RPMI8226 (cell line): ENCODE measurements around the gene UBE2R2.
A peak's percentile ranks its signal among the peaks of the same experiment; 100 is the strongest.

Source experiments
- DNase-seq: peaks from one replicate; pipeline ENCODE4 v3.0.0-alpha.2; 2015

Gene UBE2R2

DNA sequence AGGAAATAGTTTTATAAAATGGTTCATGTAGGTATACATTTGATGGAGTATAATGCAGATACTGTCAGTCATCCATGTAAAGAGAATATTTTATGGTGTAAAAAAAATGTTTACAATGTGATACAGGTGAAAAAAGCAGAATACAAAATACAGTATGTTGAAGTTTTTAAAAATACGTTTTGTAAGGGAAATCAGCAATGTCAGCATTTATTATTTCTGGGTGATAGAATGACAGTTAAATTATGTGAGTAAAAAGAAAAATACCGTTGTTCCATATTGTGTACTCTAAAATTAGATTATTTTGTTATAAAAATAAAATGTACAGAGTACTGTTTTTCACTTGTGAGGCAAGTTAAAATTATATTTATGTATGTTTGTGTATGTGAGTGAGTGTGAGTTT, 69.0 kb downstream of the UBE2R2 start:
- no peak for DNase-seq

DNA sequence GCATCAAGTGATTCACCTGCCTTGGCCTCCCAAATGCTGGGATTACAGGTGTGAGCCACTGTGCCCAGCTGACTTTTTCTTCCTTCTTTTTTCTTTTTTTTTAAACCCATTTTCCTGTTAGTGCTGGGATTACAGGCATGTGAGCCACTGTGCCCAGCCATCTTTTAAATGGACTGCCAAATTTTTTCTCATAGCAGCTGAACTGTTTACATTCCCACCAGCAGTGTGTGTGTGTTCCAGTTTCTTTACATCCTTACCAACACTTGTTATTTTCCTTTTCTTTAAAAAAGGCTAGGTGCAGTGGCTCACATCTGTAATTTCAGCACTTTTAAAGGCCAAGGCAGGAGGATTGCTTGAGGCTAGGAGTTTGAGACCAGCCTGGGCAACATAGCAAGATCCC, 76.9 kb downstream of the UBE2R2 start:
- DNase-seq: no peak

DNA sequence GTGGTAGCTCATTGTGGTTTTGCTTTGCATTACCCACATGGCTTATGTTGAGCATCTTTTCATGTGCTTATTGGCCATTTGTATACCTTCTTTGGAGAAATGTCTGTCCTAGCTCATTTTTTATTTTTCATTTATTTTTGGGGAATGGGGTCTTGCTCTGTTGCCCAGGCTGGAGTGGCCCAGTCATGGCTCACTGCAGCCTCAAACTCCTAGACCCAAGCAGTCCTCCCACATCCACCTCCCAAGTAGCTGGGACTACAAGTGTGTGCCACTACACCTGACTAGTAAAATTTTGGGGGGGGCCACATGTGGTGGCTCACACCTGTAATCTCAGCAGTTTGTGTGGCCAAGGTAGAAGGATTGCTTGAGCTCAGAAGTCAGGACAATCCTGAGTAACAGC, 77.4 kb downstream of the UBE2R2 start:
- DNase-seq: no peak

DNA sequence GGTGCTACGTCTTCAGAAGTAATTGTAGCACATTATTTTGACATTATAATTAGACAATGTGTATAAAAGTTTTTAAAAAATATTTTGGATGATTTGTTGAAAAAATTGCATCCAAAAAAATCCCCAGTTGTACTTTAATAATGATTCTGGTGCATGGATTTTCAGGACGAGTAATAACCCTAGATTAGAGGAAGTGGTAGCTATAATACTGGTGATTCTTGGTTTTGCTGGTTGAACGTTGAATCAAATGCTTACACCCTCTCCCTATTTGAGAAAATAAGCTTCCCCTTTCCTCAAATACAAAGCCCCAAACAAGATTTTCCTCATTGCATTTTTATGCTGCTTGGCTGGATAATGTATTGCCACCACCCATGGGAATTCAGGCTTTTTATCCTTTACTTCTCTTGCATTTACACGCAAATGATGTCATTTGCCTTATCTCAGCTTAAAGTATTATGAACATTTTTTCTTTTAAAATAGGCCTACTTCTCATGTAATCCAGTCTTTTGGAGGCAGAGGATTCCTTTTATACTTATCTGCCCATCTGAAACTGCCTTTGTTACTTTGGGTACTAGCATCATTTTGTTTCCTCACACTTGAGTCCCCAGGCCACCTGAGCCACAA, 86.3 kb downstream of the UBE2R2 start:
- no peak for DNase-seq

DNA sequence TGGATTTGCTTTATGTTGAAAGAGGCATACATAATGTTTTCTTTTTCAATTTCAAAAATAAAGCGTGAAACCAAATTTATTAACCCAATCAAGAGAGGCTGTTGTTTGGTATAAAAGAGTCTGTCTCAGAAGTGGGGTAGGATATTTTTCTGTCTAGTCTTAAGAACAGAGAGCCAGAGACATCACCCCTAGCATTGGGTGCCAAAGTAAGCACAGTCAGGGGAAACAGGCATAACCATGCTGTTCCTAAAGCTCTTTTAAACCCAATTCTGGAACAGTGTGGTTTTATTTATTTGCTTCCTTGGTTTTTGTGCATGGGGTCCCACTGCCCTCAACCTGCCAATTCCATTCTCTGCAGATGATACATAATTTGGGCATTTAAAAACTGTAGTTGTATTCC, 88.2 kb downstream of the UBE2R2 start:
- no peak for DNase-seq

DNA sequence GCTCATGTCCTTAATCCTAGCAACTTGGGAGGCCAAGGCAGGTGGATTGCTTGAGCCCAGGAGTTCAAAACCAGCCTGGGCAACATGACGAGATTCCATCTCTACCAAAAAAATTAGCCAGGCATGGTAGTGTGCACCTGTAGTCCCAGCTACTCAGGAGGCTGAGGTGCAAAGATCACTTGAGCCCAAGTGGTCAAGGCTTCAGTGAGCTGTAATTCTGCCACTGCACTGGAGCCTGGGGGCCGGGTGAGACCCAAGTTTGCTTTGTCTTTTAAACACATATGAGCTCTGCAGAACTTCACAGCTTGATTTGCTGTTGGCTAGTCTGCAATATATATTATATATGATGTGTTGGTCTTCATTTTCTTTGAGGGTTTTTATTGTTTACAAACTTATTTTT, 89.8 kb downstream of the UBE2R2 start:
- DNase-seq: no peak

DNA sequence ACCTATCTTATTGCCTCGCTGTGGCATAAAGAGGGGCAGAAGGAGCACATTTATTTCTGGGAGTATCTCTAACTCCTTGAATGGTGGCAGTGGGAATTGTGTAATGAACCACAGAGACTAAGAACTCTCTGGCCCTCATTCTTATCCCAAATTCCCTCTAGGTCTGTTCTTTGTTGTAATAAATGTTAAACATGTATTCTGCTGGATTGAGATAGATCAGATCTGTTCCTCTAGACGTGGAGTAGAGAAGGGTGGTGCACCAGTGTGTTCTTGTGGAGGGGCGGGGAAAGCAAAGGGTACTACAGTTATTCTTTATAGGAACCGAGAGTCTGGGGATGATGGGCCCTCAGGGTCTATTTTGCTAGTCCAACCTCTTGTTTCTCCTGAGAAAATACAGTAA, 90.4 kb downstream of the UBE2R2 start:
- no peak for DNase-seq

DNA sequence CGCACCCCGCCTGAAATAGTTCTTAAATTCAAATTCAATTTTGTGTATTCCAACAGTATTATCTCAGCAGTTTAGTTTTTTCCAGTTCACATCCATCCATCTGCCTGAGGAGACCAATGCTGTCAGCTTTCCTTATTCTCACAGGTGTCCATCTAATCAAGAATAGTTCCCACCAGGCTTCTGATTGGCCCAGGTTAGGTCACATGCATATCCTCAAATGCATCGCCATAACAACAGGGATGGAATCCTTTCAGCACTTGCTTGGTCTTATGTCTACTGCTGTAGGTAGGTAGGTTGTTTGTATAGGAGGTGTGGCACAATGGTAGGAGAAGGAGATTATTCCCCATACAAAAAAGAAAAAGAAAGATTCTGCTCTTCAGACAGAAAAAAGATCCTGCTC, 91.2 kb downstream of the UBE2R2 start:
- DNase-seq: no peak

DNA sequence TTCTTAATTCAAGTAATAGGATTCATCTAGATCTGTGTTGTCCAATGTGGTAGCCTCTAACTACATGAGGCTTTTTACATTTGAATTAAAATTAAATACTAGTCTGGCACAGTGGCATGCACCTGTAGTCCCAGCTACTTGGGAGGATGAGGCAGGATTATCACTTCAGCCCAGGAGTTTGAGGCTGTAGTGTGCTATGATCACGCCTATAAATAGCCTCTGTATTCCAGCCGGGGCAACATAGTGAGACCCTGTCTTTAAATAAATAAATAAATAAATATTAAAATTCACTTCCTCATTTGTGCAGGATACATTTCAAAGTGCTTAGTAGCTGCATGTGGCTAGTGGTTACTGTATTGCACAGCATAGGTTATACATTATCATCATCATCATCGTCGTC, 91.8 kb downstream of the UBE2R2 start:
- no peak for DNase-seq

DNA sequence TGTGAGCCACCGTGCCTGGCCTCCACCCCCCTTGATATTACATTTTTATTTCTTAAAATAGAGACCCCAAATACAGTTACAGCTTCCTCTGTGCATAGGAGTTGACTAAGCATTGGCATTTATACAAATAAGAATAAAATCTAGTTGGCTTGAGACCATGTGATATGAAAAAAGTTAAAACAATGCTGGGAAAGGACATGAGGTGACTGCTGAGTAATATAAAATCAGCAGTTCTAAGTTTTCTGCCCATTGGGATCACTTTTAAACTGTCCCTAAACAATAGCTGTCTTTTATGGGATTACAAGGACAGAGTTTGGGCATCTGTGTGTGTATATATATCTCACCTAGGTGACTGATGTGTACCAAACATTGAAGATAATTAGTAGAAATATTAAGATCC, 96.6 kb downstream of the UBE2R2 start:
- no peak for DNase-seq

DNA sequence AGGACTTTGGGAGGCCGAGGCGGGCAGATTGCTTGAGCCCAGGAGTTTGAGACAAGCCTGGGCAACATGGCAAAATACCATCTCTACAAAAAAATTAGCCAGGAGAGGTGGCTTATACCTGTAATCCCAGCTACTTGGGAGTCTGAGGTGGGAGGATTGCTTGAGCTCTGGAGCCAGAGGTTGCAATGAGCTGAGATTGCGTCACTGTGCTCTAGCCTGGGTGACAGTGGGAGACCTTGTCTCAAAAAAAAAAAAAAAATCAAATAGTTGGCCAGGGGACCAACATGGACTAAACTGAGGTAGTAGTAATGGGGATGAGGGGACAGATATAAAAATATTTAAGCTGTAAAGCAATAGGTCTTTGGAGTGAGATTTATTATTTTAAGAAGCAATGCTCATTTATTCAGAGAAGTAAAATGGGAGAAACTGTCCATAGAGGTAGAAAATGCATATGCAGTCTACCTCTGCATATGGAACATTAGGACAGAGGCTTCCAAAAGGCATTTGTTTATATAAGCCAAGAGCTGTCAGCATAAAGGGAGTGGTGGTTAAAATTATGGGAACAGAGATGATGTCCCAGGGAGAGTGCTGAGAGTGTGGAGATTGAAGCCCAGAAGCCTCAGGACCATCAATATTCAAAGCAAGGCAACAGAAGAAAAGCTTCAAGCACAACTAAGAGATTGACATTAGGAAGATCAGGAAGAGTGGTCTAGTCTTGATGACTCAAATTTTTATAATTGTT, 98.1 kb downstream of the UBE2R2 start:
- DNase-seq: no peak

DNA sequence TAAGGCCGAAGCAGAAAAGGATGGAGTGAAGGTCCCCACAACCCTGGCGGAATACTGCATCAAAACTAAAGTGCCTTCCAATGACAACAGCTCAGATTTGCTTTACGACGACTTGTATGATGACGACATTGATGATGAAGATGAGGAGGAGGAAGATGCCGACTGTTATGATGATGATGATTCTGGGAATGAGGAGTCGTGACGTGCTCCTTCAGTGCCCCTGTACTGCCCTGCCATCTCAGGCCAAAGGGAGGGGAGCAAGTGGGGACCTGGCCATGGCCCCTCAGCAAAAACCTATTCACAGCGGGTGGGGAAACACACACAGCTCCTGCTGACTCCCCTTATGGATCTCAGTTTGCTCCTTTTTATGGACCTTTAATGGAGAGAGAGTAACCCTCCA, 100.1 kb downstream of the UBE2R2 start:
- DNase-seq: no peak

DNA sequence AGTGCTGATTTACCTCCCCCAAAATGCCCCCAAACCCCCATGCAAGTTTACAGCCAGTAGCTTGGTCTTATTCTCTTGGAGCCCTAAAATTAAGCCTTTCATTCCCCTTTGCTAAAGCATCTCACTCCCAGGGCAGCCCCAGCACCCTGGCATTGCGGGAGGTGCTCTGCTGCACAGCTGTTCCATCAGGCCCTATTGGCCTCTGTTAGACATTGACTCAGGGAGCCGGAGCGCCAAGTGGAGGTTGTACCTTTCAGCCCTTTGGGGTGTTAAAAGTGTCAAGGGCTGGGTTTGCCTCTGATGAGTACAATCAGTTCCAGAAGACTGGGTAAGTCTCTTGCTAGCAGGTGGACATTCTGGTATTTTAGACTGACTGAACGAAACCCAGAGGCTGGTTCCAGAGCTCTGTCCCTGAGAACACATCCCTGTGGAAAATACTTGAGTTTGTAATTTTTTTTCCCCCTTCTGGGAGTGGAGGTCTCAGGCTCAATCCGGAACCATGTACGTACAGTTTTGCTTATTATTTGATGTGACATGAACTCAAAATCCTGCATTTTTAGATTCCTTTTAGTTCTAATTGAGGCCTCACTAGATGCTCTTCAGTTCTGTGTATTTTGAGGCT, 102.4 kb downstream of the UBE2R2 start:
- DNase-seq: no peak

DNA sequence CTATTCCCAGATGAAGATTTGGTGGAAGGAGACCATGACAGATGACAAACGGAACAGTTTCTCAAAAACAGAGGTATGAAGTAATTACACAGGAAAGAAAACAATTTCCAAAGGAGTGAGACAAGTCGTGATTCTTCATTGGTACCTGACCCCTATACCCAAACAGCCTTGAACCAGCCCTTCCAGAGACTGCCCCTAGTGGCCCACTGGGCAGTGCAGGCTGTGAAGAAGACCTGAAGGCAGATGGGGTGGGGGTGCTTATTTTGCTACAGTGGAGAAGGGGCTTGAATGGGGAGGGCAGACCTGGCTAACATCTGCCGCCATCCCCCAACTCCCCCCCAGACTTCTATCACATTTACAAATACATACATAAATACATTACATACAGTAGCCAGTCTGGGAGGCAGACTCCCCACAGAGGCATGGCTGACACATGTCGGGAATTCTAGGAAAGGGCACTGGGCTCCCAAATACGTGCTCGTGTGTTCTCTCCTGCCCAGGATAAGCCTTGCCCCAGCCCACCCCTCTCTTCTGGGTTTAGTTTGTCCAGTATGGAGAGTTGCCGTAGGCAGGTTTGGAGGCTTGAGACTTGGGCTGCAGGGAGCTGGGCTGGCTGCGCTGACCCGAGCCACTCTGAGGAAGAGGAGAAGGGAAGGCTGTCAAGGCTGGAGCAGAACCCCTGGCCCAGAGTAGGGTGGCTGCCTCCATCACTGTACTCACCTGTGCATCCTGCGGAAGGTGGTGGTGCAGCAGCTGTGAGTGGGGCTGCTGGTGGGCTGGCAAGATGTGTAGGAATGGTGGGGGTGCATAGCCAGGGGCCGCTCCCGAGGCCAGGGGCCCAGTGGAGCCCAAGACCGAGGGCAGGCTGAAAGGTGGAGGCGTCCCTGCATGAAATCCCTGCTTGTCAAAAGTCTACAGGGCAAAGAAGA, 105.3 kb downstream of the UBE2R2 start:
- peak; percentile 24 for DNase-seq

DNA sequence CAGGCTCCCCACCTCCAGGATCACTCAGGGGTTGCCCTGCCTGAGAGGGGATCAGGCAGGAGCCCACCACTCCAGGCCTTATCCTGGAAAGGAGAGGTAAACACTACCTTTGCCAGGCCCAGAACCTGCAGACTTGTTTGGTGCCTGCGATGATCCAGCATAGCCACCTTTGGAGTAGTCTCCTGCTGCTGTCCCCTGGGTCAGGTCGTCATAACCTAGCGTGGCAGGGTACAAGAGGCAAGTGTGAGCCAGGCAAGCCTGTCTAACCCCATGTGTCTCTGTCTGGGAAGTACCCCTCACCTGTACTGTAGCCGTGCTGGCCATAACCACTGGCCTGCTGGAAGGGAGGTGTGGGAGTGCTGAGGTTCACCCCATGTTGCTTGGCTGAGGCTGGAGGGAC, 106.1 kb downstream of the UBE2R2 start:
- DNase-seq: no peak

DNA sequence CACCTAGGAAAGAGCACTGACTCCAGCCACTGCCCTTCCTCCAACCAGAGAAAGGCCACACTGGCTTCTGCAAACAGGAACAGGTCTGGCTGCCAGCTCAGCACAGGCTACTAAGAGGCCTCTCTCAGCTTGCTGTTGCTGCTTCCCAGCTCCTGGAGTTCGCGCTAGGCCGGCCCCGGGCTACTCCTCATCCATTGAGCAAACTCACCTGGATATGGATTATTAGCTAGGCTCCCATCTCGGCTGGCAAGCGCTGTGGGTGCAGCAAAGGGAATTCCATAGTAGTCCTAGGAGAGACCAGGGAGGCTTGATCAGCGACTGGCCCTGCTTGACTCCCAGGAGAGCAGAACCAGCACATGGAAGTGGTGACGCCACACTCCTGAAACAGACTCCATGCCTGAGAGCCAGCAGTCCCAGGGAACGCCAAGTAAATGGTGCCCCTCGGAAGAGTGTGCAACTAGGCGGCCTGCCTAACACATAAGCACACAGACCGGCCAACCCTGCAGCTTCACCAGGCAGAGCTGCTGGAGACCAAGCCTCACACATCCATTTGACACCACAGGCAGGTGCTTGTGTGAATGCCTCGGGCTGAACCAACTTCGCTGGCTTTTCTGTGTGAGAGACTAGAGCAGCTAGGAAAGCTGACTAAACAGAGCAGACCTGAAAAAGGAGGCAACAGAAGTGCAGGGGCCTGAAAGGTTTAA, 107.2 kb downstream of the UBE2R2 start:
- DNase-seq: no peak

DNA sequence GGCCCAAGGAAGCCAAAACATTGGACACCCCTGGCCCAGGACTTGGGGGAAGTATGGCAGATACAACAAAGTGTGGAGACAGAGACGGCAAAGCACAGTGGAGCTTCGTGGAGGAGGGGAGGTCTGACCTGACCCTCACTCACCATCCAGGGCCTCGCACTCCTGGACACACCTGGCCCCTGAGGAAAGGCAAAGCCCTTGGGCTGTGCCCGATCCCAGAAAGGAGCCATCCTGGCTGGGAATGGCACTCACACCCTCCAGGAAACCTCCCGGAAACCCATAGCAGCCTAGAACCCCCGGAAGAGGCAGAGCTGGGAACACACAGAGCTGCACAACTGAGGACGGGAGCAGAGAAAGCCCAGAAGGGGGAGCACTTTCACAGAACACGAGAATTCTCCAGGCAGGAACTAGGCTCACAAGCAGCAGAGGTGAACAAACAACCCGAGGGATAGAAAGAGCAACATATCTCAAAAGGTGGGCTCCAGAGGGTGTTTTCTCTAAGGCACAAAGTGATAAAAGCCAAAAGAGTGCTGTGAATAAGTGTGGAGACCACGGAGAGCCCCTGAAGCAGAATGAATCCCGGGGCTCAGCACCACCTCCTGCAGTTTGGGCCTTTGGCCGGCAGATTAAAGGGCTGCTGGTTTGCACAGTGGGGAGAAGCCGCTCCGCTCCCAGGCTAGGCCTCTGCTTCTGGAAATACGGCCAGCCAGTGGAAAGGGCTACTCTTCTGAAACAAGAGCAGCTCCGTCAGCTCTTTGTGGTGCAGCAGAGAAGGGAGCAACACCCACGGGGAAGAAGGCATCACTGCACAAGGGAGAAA, 108.2 kb downstream of the UBE2R2 start:
- peak; percentile 19 for DNase-seq

DNA sequence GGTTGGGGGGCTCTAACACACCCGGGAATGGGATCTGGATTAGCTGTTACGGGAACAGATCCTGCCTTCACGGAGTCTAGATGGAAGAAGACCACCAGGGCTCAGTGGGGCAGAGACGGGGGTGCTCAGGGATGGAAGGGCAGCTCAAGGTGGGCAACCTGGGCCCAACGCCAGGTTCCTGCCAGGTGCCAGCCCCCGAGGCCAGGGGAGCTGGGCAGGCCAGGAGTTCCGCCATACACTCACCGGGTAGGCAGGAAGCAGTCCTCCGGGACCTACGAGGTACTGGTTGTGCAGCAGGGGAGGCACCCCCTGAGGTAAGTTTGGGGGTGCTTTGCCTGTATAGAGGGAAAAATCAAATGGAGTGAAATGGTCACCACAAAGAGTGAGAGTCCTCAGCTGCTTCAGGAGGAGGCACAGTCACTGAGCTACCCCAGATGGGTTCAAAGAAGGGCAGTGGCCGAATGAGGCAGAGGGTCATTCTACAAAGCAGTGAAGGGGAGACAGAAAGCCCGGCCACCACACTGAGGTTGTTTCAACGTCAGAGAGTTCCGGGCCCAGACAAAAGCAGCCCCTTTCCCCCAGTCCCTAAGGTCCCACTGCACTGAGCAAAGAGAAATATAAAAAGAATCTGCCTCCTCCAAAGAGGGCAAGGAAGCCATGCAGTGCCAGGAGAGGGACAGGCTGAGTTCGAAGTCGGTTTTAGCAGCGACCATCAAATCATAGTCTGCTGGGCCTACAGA, 110.0 kb downstream of the UBE2R2 start:
- DNase-seq: no peak

DNA sequence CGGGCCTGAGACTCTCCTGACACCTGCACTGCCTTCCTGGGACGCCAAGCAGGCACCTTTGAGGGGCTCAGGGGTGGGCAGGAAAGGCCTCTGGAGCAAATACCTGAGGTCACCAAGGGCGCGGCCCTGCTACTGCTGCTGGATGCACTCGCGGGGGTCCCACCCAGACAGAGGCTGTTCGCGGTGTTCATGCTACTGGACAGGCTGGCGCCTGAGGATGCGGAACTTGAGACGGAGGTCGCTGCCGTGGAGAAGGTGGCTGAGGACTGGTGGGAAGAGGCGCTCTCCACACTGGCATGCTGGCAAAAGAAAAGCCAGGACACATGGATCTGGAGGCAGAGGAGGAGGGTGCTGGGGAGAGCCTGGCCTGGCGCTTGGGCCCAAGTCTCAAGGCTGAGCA, 110.7 kb downstream of the UBE2R2 start:
- no peak for DNase-seq

DNA sequence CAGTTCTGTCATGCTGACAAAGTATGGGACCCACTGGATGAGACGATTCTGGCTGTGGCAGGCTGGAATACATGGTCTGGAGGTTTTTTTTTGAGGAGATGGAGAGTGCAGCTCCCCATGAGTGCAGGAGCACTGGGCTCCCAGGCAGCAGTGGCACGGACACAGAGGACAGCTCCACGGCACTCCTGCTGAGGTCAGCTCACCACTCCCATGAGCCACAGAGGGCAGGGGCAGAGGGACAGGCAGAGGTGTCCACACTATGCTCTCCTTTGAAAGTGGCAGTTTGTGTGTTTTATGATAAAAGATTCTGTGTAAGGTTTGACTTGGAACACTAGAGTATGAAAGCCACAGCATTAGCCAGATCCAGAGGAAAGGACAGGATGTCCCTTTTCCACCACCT, 114.4 kb downstream of the UBE2R2 start:
- DNase-seq: no peak
